ENCODE measurements around the gene ACTG1.

GRCh38 chr17:81532490-81533287 lies 20.1 kb upstream of the ACTG1 start:
- TF ChIP-seq CTCF (conservative IDR thresholded peaks at IDR 0.05) (no peak), ZFX (IDR thresholded peaks at IDR 0.05) (no peak)
